Mucosa of rectum (tissue), 2 donors: ENCODE measurements around the gene MORN1.

Experiments
- H3K27ac ChIP-seq, 2 donors: one replicate each; pipeline ENCODE4 v1.7.0; 2013; ENCODE audit warnings: inconsistent platforms in 2 of 2, low read depth in 2 of 2, low read length in 2 of 2
- H3K27me3 ChIP-seq, 2 donors: one replicate each; pipeline ENCODE4 v1.7.0; 2013; ENCODE audit warnings: low read length in 2 of 2; ENCODE audit not compliant: control insufficient read depth in 2 of 2, insufficient read depth in 2 of 2
- H3K36me3 ChIP-seq, 2 donors: one replicate each; pipeline ENCODE4 v1.7.0; 2013; ENCODE audit warnings: low read length in 2 of 2; ENCODE audit not compliant: control insufficient read depth in 2 of 2, insufficient read depth in 2 of 2
- H3K4me1 ChIP-seq, 2 donors: one replicate each; pipeline ENCODE4 v1.7.0; 2013; ENCODE audit warnings: low read length in 2 of 2, mild to moderate bottlenecking in 1 of 2; ENCODE audit not compliant: control insufficient read depth in 2 of 2, insufficient read depth in 2 of 2
- H3K4me3 ChIP-seq, 2 donors: one replicate each; pipeline ENCODE4 v1.7.0; 2013; ENCODE audit warnings: low read length in 2 of 2
- H3K9ac ChIP-seq, 2 donors: one replicate each; pipeline ENCODE4 v1.7.0; 2013; ENCODE audit warnings: low read length in 2 of 2, low read depth in 1 of 2, mild to moderate bottlenecking in 1 of 2
- H3K9me3 ChIP-seq, 2 donors: one replicate each; pipeline ENCODE4 v1.7.0; 2013; ENCODE audit warnings: low read length in 2 of 2; ENCODE audit not compliant: control insufficient read depth in 2 of 2
- donor health status: healthy.
- donor health status: Normal muscosa, but diverticular disease.

MORN1 gene

DNA sequence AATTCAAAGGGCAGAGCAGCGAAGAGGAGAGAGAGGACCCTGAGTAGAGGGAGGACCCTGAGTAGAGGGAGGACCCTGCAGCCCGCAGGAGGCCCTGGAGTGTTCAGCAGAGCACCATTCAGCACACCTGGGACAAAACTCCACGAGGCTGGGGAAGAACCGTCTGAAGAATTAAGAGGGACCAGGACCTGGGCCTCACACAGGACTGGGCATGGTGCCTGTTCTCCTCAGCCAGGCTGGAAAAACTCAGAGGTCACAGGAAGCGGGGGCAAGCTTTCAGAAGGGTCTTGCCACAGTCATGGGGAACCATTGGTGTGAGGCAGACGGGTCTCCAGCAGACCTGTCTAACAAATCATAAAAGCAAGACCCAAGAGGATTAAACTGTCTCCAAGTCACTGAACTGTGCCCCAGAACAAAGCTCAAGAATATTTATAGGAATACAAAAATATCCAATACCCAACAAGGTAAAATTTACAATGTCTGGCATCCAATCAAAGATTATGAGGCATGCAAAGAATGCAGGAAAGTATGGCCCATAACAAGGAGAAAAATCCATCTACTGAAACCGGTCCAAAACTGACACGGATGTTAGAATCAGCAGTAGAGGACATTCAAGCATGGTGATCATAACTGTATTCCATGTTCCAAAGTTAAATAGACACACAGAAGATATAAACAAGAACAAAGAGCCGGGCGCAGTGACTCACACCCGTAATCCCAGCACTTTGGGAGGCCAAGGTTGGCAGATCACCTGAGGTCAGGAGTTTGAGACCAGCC is 30.6 kb downstream of the MORN1 start:
- H3K4me3 ChIP-seq, result no peak overlapping the region
- H3K9ac ChIP-seq, result no peak overlapping the region
- H3K27ac ChIP-seq, result no peak overlapping the region
- H3K36me3 ChIP-seq, result no peaks in the 10 kb centered on the region
- H3K27me3 ChIP-seq, result no peaks in the 10 kb centered on the region
- no peaks in the 10 kb centered on the region for H3K4me1 ChIP-seq
- no peaks in the 10 kb centered on the region for H3K9me3 ChIP-seq

DNA sequence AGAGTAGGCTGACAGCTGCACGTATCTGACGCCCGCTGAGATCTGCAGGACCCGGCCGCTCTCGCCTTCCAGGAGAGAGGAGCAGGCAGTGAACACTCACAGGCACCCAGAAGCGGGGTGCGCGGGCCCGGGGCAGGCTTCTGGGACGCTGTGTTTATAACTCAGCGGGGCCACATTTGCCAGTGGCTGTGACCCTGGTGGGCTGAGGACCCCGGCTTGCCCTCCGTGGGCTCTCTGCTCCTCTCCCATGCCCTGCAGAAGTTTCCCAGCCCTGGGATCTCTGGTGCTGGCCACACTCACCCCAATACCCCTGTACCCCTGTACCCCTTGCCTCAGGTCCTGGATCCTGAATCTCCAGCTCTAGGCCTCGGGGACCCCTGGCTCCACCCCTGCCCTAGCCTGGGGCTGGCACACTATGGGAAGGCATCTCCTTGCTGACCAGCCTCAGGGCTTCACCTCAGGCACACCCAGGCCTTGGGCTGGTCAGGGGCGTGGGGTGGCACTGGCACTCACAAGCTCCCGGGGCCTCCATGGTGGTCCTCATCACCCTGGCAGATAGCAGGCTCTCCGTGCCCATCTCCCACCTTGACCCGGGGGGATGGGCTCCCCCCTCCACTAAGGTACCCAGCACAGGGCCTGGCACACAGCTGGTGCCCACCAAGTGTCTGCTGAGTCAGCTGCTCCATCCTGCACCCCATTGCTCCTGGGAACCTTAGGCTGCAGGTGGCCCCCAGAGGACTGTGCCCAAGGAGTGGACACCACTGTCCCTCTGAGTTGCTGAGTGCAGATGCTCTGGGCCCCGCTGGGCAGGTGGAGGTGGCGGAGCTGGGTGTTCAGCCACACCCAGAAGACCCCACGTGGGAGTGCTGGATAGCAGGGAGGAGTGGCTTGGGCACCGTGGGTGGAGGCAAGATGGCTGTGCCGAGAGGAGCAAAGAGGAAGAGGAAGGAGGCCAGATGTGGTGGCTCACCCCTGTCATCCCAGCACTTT is 32.4 kb downstream of the MORN1 start:
- no peak overlapping the region for H3K27ac ChIP-seq
- H3K36me3 ChIP-seq, result no peaks in the 10 kb centered on the region
- H3K9me3 ChIP-seq, result no peaks in the 10 kb centered on the region
- H3K4me1 ChIP-seq, result no peaks in the 10 kb centered on the region
- H3K27me3 ChIP-seq, result no peaks in the 10 kb centered on the region
- no peak overlapping the region for H3K9ac ChIP-seq
- H3K4me3 ChIP-seq, result no peak overlapping the region

DNA sequence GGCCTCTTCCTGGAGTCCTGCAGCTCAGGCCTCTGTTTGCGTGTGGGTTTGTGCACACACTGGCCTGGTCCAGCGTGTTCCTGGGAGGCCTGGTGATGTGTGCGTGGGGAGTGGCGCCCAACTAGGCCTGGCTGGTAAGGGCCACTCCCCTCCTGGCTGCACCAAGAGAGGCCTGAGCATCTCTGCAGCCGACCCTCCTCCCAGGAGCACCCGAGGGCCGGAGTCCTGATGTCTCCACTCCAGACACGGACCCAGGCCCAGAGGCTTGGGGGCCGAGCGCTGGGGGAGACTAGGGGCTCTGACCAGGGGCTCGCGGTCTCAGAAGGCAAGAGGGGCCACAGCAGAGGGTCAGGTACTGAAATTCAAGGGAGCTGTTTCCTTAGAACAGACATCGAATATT is 33.3 kb downstream of the MORN1 start:
- Histone ChIP-seq H3K36me3 (no peaks in the 10 kb centered on the region), H3K9ac (no peak overlapping the region), H3K4me1 (no peaks in the 10 kb centered on the region), H3K9me3 (no peaks in the 10 kb centered on the region), H3K27me3 (no peaks in the 10 kb centered on the region), H3K4me3 (no peak overlapping the region), H3K27ac (no peak overlapping the region)

DNA sequence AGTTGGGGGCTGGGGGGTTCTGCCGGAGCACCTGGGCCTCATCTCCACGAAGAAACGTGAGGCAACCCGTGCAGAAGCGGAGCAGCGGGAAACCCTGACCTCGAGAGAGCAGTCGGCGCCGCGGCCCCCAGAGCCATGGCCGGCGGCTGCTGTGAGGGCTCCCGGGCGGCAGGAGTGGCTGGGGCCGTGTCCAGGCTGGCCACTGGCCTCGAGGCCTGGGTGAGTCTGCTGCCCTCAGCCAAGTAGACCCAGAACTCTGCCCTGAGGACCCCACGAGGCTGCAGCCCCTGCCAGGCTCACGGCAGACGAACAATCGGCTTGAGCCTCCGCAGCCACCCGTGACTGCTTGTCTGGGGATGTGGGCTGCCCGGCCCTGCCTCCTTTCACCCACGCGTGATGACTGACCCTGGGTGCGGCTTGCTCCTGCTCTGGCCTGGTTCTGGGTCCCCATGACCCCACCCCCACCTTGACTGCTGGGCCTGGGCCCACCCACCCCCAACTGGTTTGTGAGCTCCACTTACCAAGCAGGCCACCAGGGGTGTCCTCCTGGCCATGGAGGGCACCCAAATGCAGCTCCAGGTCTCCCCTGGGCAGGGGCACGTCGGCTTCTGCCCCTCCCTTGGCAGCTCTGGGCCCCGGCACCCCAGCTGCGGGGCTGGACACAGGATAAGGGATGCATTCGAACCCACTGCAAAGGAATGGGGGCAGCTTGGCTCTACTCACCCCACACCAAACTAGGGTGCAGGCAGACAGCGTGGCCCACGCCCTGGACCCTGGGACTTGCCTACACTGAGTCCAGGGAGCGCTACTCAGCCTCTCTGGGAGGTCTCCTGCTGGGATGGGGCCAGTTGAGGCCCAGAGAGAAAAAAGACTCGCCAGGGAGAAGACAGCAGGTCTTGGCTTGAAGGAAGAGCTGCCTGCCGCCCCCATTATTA is 34.2 kb downstream of the MORN1 start:
- Histone ChIP-seq H3K27ac (no peak overlapping the region), H3K9ac (no peak overlapping the region), H3K4me3 (no peak overlapping the region), H3K9me3 (no peaks in the 10 kb centered on the region), H3K27me3 (no peaks in the 10 kb centered on the region), H3K36me3 (no peaks in the 10 kb centered on the region), H3K4me1 (no peaks in the 10 kb centered on the region)

DNA sequence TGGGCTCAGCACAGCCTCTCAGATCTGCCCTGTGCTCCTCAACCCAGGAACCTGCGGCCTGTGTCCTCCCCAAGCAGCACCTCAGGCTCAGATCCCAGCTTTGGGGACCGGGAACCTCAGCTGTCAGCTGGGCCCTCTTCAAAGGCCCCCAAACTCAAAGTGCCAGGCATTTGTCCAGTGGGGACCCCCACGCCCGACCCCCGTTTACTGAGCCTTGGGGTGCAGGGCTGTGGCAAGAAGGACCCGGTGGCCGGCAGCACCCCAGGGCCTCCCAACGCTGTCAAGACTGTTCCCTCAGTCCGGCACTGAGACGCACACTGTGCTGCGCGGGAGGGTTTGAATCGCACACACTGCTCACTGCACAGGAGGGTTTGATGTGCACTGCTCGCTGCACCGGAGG is 35.0 kb downstream of the MORN1 start:
- H3K9ac ChIP-seq, result no peak overlapping the region
- no peaks in the 10 kb centered on the region for H3K4me1 ChIP-seq
- no peaks in the 10 kb centered on the region for H3K36me3 ChIP-seq
- H3K9me3 ChIP-seq, result no peaks in the 10 kb centered on the region
- H3K4me3 ChIP-seq, result no peak overlapping the region
- no peak overlapping the region for H3K27ac ChIP-seq
- no peaks in the 10 kb centered on the region for H3K27me3 ChIP-seq

DNA sequence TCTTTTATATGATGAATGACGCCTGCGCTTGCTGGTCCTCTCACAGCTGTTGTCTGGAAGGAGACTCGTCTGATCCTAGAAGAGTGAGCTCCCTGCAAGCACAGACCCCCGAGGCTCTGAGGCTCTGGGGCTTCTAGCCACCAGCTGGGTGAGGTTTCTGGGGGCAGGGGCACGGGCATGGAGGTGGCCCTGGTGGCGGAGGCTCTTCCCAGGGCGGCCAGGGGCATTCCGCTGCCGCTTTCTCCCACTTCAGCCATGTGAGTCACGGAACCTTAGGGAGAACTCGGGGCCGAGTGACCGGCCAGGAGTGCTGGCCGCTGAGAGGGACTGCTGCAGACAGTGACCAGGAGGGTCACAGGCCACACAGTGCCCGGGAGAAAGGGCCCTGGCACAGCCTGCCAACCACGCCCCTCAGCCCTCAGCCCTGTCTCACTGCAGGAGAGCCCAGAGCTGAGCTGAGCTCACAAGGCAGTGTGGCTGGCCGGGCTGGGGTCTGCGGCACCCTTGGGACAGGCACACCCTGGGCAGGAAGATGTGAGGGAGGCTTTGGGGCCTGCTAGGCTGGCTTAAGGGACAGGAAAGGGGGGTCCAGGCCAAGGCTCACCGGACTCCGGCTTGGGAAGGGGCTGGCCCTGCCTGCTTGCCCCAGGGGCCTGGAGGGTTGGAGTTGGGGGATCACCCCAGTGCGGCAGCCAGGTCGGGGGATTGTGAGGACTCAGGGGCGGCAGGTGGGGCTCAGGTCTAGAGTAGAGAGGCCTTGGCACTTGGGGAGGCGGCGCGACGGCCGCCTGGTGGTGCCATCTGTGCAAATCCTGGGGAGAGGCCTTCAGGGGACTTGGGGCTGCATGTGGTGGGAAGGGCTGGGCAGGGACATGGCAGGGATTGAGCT is 35.7 kb downstream of the MORN1 start:
- Histone ChIP-seq H3K9me3 (no peaks in the 10 kb centered on the region), H3K4me3 (no peak overlapping the region), H3K27me3 (no peaks in the 10 kb centered on the region), H3K9ac (no peak overlapping the region), H3K36me3 (no peaks in the 10 kb centered on the region), H3K4me1 (no peaks in the 10 kb centered on the region), H3K27ac (no peak overlapping the region)

DNA sequence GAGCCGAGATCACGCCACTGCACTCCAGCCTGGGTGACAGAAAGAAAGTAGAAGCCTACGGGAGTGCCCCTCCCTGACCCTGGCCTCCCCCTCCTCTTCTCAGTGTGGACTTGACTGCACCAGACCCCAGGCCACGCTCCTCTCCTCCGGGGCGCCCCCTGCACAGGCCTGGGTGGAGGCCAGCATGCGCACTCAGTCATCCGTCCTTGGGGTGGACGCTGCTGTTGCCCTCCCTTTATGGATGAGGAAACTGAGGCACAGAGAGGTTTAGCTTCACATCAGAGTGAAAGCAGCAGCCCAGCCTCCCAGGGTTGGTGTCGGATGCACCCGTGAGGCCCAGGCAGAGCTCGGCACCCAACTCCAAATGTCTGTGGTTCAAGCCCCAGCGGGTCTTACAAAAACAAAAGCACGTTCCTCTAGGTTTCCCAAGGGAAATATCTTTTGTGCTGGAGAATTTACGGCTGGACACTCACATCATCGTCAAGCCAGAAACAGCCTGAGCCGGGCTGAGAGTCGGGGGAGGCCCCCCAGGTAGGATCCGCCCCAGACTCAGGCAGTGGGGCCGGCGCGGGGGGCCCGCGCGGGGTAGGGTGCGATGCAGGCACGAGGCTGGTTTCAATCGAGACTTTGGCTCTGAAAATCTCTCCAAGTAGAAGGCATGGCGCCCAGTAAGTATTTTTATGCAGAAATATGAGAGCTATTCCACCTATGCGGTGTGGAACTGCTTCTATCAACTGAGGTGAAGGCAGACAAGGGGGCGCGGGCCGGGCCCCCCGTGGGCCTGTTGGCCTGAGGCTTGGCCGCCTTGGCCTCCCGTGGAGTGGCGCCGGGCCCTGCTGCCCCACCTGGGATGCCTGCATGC is 36.6 kb downstream of the MORN1 start:
- no peak overlapping the region for H3K9ac ChIP-seq
- H3K36me3 ChIP-seq, result no peaks in the 10 kb centered on the region
- H3K4me3 ChIP-seq, result no peak overlapping the region
- no peaks in the 10 kb centered on the region for H3K27me3 ChIP-seq
- no peaks in the 10 kb centered on the region for H3K9me3 ChIP-seq
- H3K27ac ChIP-seq, result no peak overlapping the region
- no peaks in the 10 kb centered on the region for H3K4me1 ChIP-seq

DNA sequence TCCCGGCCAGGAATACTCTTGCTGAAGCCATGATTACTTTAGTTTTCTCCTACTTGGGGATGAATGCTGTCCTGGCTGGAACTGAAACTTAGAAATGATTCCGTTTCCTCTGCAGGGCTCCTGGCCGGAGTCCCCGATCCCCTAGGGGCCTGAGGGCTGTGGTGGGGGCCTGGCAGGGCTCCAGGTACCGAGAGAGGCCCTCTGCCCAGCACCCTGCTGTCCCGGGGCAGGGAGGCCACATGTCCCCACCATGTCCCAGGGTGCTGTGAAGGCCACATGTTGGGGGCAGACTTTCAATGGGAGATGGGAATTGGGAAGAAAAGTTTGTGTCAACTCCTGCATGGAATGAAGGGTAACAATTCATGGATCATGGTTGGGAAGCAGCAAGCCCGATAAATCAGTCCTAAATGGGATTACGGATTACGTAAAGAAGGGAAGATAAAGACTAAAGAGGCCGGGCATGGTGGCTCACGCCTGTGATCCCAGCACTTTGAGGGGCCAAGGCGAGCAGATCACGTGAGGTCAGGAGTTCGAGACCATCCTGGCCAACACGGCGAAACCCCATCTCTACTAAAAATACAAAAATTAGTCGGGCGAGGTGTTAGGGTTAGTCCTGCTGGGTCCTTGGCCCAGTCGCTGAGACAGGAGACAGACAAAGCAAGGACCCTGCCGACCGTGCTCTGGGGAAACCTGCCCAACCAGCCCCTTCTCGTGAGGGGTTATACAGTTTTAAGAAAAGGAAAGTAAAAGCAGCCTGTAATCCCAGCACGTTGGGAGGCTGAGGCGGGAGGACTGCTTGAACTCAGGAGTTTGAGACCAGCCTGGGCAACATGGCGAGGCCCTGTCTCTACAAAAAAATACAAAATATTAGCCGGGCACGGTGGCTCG is 37.6 kb downstream of the MORN1 start:
- no peak overlapping the region for H3K4me3 ChIP-seq
- no peaks in the 10 kb centered on the region for H3K4me1 ChIP-seq
- no peaks in the 10 kb centered on the region for H3K36me3 ChIP-seq
- no peak overlapping the region for H3K27ac ChIP-seq
- H3K9ac ChIP-seq, result no peak overlapping the region
- no peaks in the 10 kb centered on the region for H3K27me3 ChIP-seq
- H3K9me3 ChIP-seq, result no peaks in the 10 kb centered on the region
